ENCODE measurements around the gene TMEM266.

The TMEM266 gene

DNA sequence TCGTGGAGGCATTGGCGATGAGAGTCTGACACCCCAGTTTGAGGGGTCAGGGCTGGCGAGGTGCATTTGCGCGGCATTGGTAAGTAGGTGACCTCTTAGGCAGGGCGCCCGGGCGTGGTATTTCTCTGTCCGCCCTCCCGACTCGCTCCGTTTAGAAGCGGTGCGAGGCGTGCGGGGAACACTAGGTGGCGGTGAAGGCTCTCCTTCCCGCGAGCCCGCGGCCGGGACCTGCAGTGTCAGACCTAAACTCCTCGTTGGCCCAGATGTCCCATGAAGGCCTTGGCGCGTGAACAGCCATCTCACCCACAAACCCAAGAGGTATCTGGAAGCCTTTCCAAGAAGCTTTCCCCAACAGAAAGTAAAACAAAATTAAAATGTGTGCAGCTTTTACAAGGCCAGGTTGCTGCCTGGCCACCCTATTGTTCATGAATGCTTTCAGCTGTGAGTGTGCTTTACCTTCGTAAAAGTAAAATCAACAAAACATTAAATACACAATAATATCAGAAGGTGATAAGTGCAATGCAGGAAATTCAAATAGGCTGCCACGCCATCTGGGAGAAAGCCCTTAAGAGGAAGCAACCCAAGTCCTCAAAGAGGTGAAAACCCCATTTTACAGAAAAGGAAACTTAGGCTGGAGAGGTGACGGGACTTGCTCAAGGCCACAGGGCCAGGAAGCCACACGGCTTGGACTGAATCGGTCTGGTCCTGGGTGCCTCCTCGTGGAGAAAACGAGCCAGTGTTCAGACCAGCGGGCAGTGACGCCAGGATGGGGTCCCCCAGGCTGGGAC lies 131.2 kb downstream of the TMEM266 start (continued):
- TF ChIP-seq ZNF654 (tag by site-specific recombination; IDR thresholded peaks at IDR 0.05; ENCODE audit: low read depth) (peak; percentile 82), ZSCAN30 (tag by site-specific recombination; IDR thresholded peaks at IDR 0.05) (peak; percentile 69; the same call in 1 of the 2 replicates), ZNF169 (tag by site-specific recombination; IDR thresholded peaks at IDR 0.05) (no peak)

DNA sequence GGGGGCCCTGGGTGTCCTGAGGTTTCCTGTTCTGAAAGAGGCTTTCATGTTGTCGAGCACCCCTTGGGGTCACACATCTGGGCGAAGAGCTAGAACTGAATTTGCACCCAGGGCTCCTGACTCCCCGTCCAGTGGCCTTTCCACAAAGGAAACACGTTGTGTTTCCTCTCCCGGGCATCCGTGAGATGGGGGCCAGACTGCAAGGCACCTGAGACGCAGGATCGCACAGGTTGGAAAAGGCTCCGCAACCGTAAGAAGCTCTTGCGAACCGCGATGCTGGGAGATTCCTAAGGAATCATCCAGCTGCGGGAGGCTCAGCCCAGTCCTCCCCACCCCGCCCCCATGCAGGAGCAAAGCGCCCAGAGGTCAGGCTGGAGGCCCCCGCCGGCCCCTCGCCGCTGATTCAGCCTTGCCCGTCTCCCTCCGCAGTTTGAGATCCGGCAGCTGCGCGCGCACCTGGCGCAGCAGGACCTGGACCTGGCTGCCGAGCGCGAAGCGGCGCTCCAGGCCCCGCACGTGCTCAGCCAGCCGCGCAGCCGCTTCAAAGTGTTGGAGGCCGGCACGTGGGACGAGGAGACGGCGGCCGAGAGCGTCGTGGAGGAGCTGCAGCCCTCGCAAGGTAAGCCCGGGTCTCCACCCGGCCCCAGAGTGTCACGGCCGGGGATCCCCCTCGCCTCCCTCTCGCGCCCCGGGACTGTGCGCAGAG lies 131.9 kb downstream of the TMEM266 start:
- peaks cover 6% of the 10 kb centered on the region for H3K4me1 ChIP-seq (ENCODE audit: control insufficient read depth, insufficient read depth, low read length)
- H3K36me3 ChIP-seq (ENCODE audit: control insufficient read depth in 2 of 2, insufficient read depth in 1 of 2, low read length in 2 of 2) = no peaks in the 10 kb centered on the region
- CTCF ChIA-PET = interaction anchor here (0.5 to 2.4 kb wide), 34 partner anchors 9 to 982 kb away, joined by 3 to 24 read pairs (median 3); no protein-coding TSS in a partner anchor
- POLR2A ChIA-PET = interaction anchor here (0.7 to 2.0 kb wide), 2 partner anchors 10 to 26 kb away, joined by 3 to 4 read pairs; no protein-coding TSS in a partner anchor
- no peaks in the 10 kb centered on the region for H3K9me3 ChIP-seq (ENCODE audit: control insufficient read depth, insufficient read depth, low read depth, low read length)
- no peak for TF ChIP-seq ZBTB8A (tag by site-specific recombination; IDR thresholded peaks at IDR 0.05)
- no peak for TF ChIP-seq SP3 (tag by site-specific recombination; IDR thresholded peaks at IDR 0.05)
- no peak for TF ChIP-seq ZNF19 (tag by site-specific recombination; IDR thresholded peaks at IDR 0.05; ENCODE audit: low read depth)
- no peak for TF ChIP-seq ZNF112 (tag by site-specific recombination; IDR thresholded peaks at IDR 0.05)
- TF ChIP-seq, protein P1, sequence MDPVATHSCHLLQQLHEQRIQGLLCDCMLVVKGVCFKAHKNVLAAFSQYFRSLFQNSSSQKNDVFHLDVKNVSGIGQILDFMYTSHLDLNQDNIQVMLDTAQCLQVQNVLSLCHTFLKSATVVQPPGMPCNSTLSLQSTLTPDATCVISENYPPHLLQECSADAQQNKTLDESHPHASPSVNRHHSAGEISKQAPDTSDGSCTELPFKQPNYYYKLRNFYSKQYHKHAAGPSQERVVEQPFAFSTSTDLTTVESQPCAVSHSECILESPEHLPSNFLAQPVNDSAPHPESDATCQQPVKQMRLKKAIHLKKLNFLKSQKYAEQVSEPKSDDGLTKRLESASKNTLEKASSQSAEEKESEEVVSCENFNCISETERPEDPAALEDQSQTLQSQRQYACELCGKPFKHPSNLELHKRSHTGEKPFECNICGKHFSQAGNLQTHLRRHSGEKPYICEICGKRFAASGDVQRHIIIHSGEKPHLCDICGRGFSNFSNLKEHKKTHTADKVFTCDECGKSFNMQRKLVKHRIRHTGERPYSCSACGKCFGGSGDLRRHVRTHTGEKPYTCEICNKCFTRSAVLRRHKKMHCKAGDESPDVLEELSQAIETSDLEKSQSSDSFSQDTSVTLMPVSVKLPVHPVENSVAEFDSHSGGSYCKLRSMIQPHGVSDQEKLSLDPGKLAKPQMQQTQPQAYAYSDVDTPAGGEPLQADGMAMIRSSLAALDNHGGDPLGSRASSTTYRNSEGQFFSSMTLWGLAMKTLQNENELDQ (tag by site-specific recombination; IDR thresholded peaks at IDR 0.05; ENCODE audit: low read depth) = no peak
- no peak for TF ChIP-seq ZNF302 (tag by site-specific recombination; IDR thresholded peaks at IDR 0.05; ENCODE audit: low read depth)
- no peak for TF ChIP-seq REPIN1 (tag by site-specific recombination; IDR thresholded peaks at IDR 0.05; ENCODE audit: low read depth)
- TF ChIP-seq ZNF391 (tag by site-specific recombination; IDR thresholded peaks at IDR 0.05; ENCODE audit: borderline replicate concordance, low read depth) = no peak
- no peak for TF ChIP-seq ZNF292 (tag by site-specific recombination; IDR thresholded peaks at IDR 0.05; ENCODE audit: borderline replicate concordance, low read depth)
- no peak for TF ChIP-seq ZNF341 (tag by site-specific recombination; IDR thresholded peaks at IDR 0.05; ENCODE audit: low read depth)
- no peak for TF ChIP-seq ZNF114 (tag by site-specific recombination; IDR thresholded peaks at IDR 0.05)
- no peak for TF ChIP-seq ZIC2 (tag by site-specific recombination; IDR thresholded peaks at IDR 0.05)
- no peak overlapping the region for H3K4me3 ChIP-seq (ENCODE audit: low read depth, low read length)
- H3K27ac ChIP-seq (ENCODE audit: extremely low read depth, low read depth, low read length) = no peak overlapping the region

DNA sequence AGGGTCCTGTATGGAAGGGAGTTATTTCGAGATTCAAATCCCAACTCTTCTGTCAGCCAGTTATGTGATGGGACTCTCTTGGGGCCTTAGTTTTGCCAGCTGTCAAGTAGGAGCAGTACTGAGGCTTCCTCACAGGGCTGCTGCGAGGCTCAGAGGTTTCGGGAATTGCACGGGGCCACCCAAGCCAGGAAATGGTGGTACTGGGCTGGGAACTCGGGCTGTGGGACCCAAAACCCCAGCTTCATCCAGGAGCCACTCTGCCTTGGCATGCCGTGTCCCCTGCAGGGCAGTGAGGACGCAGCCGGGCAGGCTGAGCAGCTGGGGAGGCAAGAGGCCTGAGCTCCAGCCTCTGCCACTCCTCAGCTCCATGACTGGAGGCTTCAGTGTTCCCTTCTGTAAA lies 132.9 kb downstream of the TMEM266 start:
- Histone ChIP-seq H3K4me3 (ENCODE audit: low read depth, low read length) (no peak overlapping the region), H3K36me3 (ENCODE audit: control insufficient read depth in 2 of 2, insufficient read depth in 1 of 2, low read length in 2 of 2) (no peaks in the 10 kb centered on the region), H3K9me3 (ENCODE audit: control insufficient read depth, insufficient read depth, low read depth, low read length) (no peaks in the 10 kb centered on the region), H3K4me1 (ENCODE audit: control insufficient read depth, insufficient read depth, low read length) (peaks cover 9% of the 10 kb centered on the region), H3K27ac (ENCODE audit: extremely low read depth, low read depth, low read length) (no peak overlapping the region)
- ChIA-PET POLR2A (no interaction called here), CTCF (interaction anchor here (0.9 to 1.5 kb wide), 5 partner anchors 9 to 142 kb away, joined by 3 to 7 read pairs (median 3); no protein-coding TSS in a partner anchor)
- TF ChIP-seq ZNF10 (tag by site-specific recombination; IDR thresholded peaks at IDR 0.05) = no peak
- TF ChIP-seq MYNN (tag by site-specific recombination; IDR thresholded peaks at IDR 0.05; ENCODE audit: borderline replicate concordance) = no peak
- TF ChIP-seq ZNF501 (tag by site-specific recombination; IDR thresholded peaks at IDR 0.05) = no peak
- no peak for TF ChIP-seq ZNF311 (tag by site-specific recombination; IDR thresholded peaks at IDR 0.05; ENCODE audit: borderline replicate concordance)
- no peak for TF ChIP-seq ZNF146 (tag by site-specific recombination; IDR thresholded peaks at IDR 0.05)
- TF ChIP-seq, protein P2, sequence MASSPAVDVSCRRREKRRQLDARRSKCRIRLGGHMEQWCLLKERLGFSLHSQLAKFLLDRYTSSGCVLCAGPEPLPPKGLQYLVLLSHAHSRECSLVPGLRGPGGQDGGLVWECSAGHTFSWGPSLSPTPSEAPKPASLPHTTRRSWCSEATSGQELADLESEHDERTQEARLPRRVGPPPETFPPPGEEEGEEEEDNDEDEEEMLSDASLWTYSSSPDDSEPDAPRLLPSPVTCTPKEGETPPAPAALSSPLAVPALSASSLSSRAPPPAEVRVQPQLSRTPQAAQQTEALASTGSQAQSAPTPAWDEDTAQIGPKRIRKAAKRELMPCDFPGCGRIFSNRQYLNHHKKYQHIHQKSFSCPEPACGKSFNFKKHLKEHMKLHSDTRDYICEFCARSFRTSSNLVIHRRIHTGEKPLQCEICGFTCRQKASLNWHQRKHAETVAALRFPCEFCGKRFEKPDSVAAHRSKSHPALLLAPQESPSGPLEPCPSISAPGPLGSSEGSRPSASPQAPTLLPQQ (tag by site-specific recombination; IDR thresholded peaks at IDR 0.05) = no peak
- TF ChIP-seq, protein P3, sequence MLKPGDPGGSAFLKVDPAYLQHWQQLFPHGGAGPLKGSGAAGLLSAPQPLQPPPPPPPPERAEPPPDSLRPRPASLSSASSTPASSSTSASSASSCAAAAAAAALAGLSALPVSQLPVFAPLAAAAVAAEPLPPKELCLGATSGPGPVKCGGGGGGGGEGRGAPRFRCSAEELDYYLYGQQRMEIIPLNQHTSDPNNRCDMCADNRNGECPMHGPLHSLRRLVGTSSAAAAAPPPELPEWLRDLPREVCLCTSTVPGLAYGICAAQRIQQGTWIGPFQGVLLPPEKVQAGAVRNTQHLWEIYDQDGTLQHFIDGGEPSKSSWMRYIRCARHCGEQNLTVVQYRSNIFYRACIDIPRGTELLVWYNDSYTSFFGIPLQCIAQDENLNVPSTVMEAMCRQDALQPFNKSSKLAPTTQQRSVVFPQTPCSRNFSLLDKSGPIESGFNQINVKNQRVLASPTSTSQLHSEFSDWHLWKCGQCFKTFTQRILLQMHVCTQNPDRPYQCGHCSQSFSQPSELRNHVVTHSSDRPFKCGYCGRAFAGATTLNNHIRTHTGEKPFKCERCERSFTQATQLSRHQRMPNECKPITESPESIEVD (tag by site-specific recombination; IDR thresholded peaks at IDR 0.05) = no peak
- no peak for TF ChIP-seq ZNF610 (tag by site-specific recombination; IDR thresholded peaks at IDR 0.05; ENCODE audit: borderline replicate concordance)
